Measurements from ENCODE around the gene GLB1L3. TPM values are rescaled to one million over a fixed set of nuclear protein-coding genes. Genes with fewer than 3 reads are reported as not detected.

GLB1L3 gene
- total RNA-seq, 3 donors from 2014 or later, result 1.0 to 1.6 TPM; not detected in 1

DNA sequence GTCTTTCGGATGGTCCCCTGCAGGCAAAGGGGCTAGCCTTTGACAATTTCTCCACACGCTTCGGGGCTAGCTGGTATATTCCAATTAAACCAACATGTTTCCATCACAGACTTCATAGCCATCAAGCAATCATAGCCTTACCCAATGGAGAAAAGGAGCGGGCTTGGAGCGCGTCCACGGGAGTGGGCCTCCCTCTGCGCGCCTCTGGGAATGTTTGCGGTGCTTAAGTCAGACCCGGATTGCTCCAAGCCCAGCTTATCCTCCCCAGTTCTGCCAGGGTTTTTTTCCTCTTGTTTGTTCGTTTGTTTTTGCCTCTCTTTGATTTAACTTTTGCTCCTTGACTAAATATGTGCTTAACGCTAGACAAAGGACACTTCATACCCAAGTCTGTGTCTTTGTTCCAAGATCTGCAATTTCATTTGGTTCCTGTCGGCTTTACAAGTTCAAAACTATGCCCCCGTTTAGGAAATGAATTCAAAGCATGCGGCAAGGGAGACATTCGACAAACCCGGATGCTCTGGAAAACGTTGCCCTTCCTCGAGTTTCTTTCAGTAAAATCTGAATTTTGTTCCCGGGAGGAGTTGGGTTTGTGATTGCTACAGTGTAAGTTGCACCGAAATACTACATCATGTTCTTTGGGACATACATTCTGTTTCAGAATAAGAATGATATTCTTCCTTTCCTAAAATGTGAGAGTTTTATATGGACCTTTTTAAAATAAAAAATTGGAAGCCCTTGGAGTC is 54.6 kb downstream of the GLB1L3 start:
- Histone ChIP-seq H3K27me3 (no peaks in the 10 kb centered on the region), H3K36me3 (no peaks in the 10 kb centered on the region), H3K9me3 (no peaks in the 10 kb centered on the region), H3K27ac (no peak overlapping the region), H3K4me3 (peak overlapping the region; percentile 34 to 66 (median 62)), H3K4me1 (no peaks in the 10 kb centered on the region)
- no peak for TF ChIP-seq POLR2AphosphoS5 (IDR thresholded peaks at IDR 0.05)
- TF ChIP-seq, protein P1, sequence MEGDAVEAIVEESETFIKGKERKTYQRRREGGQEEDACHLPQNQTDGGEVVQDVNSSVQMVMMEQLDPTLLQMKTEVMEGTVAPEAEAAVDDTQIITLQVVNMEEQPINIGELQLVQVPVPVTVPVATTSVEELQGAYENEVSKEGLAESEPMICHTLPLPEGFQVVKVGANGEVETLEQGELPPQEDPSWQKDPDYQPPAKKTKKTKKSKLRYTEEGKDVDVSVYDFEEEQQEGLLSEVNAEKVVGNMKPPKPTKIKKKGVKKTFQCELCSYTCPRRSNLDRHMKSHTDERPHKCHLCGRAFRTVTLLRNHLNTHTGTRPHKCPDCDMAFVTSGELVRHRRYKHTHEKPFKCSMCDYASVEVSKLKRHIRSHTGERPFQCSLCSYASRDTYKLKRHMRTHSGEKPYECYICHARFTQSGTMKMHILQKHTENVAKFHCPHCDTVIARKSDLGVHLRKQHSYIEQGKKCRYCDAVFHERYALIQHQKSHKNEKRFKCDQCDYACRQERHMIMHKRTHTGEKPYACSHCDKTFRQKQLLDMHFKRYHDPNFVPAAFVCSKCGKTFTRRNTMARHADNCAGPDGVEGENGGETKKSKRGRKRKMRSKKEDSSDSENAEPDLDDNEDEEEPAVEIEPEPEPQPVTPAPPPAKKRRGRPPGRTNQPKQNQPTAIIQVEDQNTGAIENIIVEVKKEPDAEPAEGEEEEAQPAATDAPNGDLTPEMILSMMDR (IDR thresholded peaks at IDR 0.05), result no peak
- no peak for TF ChIP-seq POLR2A (IDR thresholded peaks at IDR 0.05)
- intact Hi-C loops (cut with DNase I; ENCODE audit: low total_unique reads), result no loop called here
- no peak for DNase-seq (ENCODE audit: low spot score in 2 of 2)

DNA sequence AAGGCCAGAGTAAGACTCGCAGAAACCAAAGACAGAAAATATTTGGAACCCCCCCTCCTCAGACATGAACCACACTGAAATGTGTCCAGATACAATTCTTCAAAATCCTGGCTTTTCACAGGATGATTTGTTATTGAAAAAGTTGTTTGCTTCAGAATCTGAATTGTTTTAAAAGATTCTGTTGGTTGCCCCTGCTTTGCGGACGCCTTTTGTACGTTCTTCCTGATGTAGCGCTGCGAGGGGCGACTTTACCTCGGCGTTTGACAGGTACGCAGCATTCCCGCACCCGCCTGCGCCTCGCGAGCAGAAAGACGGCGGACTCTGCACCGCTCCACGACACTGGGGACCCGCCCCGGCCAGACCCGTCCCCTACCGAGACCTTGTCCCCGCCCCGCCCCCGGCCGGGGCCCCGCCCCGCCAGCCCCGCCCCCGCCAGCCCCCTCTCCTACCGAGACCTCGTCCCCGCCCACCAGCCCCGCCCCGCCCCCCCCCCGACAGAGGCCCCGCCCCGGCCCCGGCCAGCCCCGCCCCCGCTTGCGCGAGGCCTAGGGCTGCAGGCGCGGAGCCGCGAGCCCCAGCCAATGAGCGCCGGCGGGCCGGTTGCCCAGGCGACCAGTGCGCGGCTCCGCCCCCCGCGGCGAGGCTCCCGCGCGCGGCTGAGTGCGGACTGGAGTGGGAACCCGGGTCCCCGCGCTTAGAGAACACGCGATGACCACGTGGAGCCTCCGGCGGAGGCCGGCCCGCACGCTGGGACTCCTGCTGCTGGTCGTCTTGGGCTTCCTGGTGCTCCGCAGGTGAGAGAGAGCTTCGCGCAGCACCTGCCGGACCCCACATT is 55.4 kb downstream of the GLB1L3 start, which contains the start of gene GLB1L2:
Gene GLB1L2 (plus strand): TSS at position 635 of the 835 bp plus-strand sequence. CDS start 74 bp downstream, at position 709.
- DNase-seq (ENCODE audit: low spot score in 2 of 2), result peak; percentile 60 to 70
- intact Hi-C loops (cut with DNase I; ENCODE audit: low total_unique reads), result no loop called here
- Histone ChIP-seq H3K36me3 (no peaks in the 10 kb centered on the region), H3K27ac (no peak within 1 kb of the TSS), H3K4me1 (no peaks in the 10 kb centered on the region), H3K27me3 (no peaks in the 10 kb centered on the region), H3K4me3 (peak within 1 kb of the TSS; percentile 35 to 66 (median 62)), H3K9me3 (no peaks in the 10 kb centered on the region)
- TF ChIP-seq POLR2AphosphoS5 (IDR thresholded peaks at IDR 0.05) (no peak), POLR2A (IDR thresholded peaks at IDR 0.05) (no peak)
- TF ChIP-seq, protein P1 (IDR thresholded peaks at IDR 0.05), result no peak

DNA sequence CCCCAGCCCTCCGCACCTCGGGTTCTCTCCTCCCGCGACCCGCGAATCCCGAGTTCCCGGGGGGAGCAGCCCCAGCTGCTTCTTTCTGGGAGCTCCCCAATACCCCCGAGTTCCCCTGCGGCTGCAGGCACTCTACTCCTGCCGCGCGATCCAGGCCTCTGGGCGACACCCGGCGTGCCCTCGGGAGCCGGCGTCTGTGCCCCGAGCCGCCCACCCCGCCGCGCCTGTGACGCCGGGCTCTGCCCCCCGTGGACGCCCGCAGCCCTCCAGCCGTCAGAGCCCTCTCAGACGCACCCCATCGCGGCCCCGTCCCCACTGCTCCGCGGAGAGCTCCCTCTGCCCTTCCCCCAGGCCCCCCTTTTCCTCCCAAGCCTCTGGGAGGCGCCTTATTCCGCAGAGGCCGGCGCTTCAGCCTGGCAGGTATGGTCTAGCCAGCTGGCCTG is 56.0 kb downstream of the GLB1L3 start:
- H3K9me3 ChIP-seq, result no peaks in the 10 kb centered on the region
- H3K36me3 ChIP-seq, result no peaks in the 10 kb centered on the region
- H3K27me3 ChIP-seq, result no peaks in the 10 kb centered on the region
- peak overlapping the region; percentile 35 to 66 (median 62) for H3K4me3 ChIP-seq
- no peak overlapping the region for H3K27ac ChIP-seq
- H3K4me1 ChIP-seq, result no peaks in the 10 kb centered on the region
- intact Hi-C loops (cut with DNase I; ENCODE audit: low total_unique reads), result no loop called here
- DNase-seq (ENCODE audit: low spot score in 2 of 2), result no peak
- no peak for TF ChIP-seq POLR2A (IDR thresholded peaks at IDR 0.05)
- TF ChIP-seq POLR2AphosphoS5 (IDR thresholded peaks at IDR 0.05), result no peak
- TF ChIP-seq, protein P1 (IDR thresholded peaks at IDR 0.05), result no peak

DNA sequence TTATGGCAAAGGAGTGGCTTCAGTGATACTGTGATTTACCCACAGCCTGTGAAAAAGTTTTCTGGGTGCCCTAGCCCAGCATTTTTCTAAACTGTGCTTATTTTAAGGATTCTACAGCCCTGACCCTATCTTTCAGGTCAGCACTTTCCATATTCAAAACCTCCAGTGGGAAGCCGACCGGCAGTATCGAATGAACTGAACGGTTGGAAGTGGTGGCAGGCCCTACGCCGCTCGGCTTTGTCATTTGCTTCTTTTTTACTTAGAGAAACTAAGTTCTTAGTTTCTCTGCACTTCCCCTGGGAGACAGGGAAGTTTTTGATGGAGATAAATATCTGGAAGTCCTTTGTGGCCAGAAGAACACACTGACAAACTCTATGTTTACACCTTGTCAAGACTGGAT is 56.6 kb downstream of the GLB1L3 start:
- H3K4me3 ChIP-seq, result peak overlapping the region in 1 of 3 donors; percentile 66
- H3K9me3 ChIP-seq, result no peaks in the 10 kb centered on the region
- TF ChIP-seq, protein P1 (IDR thresholded peaks at IDR 0.05), result no peak
- TF ChIP-seq POLR2A (IDR thresholded peaks at IDR 0.05), result no peak
- TF ChIP-seq POLR2AphosphoS5 (IDR thresholded peaks at IDR 0.05), result no peak
- no peaks in the 10 kb centered on the region for H3K4me1 ChIP-seq
- H3K27me3 ChIP-seq, result no peaks in the 10 kb centered on the region
- intact Hi-C loops (cut with DNase I; ENCODE audit: low total_unique reads), result no loop called here
- no peak overlapping the region for H3K27ac ChIP-seq
- DNase-seq (ENCODE audit: low spot score in 2 of 2), result no peak
- H3K36me3 ChIP-seq, result no peaks in the 10 kb centered on the region

DNA sequence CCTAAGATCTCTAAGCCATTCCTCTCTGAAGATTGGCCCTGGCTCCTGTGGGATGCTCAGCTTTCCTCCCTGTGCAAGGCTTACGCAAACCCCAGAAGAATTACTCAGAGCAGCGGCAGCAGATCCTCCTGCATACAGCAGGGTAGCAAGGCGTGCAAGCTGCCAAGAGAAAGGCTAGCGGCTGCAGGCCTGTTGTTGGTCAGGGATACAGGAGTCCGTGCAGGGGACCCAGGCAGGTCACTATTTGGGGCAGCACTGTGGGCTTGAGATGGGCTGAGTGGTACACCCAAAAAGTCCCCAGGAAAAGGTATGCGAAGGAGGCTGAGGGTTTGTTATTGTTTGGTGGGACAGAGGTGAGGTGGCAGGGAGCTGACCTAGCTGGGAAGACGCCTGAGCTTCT is 57.1 kb downstream of the GLB1L3 start:
- intact Hi-C loops (cut with DNase I; ENCODE audit: low total_unique reads), result no loop called here
- Histone ChIP-seq H3K9me3 (no peaks in the 10 kb centered on the region), H3K4me3 (no peak overlapping the region), H3K27me3 (no peaks in the 10 kb centered on the region), H3K36me3 (no peaks in the 10 kb centered on the region), H3K27ac (no peak overlapping the region), H3K4me1 (no peaks in the 10 kb centered on the region)
- DNase-seq (ENCODE audit: low spot score in 2 of 2), result no peak
- no peak for TF ChIP-seq POLR2AphosphoS5 (IDR thresholded peaks at IDR 0.05)
- TF ChIP-seq, protein P1 (IDR thresholded peaks at IDR 0.05), result no peak
- no peak for TF ChIP-seq POLR2A (IDR thresholded peaks at IDR 0.05)

Data from breast epithelium (tissue), 4 donors.